NCI-H345 (cell line): Measurements from ENCODE around the gene SLC22A12.
"Not testable (repeated sequence)": the region's sequence is repeated elsewhere in the genome, so short reads cannot be mapped to it uniquely, and the experiment has no call there.

Experiments used
- DNase-seq: peaks from one replicate; lab custom pipeline; 2025; lab: John Stamatoyannopoulos, UW

Gene SLC22A12

DNA sequence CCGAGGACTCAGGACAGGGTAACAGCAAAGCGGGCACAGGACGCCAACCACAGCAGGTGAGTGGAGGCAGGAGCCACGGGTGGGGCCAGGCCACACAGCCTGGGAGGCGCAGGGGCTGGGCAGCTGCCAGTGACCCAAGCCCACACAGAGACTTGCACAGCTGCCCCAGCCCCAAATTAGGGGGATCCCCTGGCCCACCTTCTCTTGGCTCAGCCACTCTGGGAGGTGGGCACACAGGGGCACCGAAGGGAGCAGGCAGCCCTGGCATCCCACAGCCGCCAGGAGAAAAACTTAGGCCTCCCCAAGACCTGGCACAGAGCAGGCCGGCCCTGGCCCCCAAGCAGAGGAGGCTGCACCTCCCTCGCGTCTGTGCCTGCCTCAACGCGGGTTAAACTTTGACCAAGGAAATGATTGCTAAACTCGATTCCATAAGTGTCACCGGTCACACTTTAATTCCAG, at the start of gene SLC22A12:
Gene SLC22A12, plus strand, starts transcription at position 458 of the 459 bp plus-strand sequence. CDS start 337 bp downstream, outside the sequence.
- DNase-seq, result no peak

DNA sequence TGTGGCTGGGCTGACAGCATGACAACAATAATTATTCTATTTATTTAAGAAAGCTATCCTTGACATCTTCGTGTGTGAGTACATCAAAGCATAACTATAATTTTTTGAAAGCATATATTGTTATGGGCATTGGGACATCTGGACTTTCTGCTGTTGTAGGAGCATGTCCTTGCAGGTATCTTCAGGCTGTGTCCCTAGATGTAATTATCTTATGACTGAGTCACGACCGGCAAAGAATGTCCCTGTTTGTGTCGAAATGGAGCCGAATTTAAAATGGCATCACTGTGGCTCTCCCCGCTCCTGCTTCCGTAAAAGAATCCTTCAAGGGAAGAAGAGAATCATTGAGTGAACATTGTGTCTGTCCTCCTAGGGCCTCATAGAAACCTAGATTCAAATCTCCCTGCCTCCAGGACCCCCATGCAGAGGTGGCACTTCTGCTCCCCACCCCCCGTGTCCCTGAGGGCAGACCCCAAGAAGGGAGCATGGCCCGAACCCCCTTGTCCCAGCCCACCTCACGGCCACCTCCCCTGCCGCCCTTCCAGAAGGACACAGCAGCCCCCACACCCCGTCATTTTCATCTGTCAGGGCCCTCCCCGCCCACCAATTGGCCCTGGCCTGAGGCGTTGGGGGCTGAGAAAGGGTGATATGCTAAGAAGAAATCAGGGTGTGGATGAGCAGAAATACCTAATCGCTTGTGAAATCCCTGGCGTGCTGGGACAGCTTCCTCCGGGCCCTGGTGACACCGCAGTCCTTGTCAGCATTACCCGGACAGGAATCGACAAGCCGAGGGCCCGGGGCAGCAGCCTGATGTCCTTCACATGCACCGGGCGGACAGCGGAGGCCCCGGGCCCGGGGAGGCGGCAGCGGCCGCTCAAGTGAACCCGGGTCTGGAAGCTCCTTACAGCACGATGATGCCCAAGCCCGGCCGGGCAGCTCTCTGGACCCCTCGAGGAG, 48.6 kb upstream of the SLC22A12 start:
- no peak for DNase-seq

DNA sequence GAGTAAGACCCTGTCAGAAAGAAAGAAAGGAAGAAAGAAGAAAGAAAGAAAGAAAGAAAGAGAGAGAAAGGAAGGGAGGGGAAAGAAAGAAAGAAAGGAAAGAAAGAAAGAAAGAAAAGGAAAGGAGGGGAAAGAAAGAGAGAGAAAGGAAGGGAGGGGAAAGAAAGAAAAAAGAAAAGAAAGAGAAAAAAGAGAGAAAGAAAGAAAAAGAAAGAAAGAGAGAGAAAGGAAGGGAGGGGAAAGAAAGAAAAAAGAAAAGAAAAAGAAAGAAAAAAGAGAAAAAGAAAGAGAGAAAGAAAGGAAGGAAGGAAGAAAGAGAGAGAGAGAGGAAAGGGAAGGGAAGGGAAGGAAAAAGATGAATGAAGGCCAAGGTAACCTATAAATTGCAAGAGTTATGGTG, 47.2 kb upstream of the SLC22A12 start:
- no peak for DNase-seq

DNA sequence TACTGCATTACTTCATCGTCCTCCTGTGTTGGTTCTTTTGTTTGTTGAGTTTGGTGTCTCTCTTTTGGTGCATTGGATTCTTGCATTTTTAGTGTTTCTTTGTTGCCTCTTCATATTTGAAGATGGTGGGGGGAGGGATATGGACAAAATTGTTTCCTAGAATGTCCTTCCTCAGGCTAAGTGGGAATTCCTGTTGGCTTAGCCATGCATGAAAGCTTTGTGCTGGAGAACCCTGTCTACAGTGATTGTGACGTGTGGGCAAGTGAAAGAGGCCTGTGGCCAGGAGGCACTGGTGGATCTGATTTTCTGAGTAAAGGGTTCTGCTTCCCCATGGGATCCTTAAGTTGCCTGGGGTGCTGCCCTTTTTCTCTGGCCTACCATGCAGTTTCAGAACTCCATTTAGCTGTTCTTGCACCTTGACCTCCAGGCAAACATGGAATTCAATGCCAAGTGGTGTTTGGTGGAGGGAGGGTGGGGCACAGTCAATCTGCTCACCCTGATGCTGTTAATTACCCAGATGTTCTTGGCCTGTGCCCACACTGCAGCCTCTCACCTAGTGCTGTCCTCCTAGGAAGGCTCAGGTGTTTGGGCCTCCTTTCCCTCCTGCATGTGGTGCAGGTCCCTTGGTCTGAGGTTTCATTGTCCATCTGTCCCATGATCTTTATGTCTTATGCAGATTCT, 46.3 kb upstream of the SLC22A12 start:
- DNase-seq, result no peak

DNA sequence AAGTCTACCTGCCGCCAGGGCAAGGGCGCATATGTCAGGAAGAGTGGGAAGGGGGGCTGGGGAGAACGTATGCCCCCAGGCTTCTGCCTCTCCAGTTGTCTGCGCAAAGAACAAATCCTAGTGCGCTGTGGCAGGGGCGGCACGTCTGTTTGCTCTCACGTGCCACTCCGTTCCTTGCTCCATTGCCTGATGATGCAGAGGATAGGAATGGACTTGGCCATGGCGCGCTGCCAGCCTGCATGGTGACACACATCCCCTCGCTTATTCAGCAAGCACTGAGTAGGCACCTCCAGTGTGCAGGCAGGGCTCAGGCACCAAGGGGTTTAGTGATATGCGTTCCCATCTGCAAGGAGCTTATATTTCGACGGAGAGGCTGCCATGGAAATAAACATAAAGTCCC, 45.4 kb upstream of the SLC22A12 start:
- no peak for DNase-seq

DNA sequence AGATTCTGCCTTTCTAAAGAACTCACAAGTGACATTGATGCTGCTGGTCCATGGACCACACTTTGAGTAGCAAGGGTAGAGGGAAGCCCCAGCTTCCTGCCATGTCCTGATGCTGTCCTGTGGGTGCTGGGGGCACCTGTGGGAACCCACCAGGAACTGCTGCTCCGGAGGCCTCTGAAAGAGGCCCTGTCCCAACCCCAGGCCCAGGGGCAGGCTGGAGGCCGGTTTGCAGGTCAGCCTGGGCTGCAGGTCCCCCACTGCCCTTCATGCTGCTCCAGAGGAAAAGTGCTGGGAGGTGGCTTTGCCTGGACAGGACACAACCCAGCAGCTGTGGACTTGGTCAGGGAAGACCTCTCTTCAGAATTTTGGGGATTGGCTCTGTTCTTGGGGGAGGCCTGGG, 44.8 kb upstream of the SLC22A12 start:
- DNase-seq, result no peak

DNA sequence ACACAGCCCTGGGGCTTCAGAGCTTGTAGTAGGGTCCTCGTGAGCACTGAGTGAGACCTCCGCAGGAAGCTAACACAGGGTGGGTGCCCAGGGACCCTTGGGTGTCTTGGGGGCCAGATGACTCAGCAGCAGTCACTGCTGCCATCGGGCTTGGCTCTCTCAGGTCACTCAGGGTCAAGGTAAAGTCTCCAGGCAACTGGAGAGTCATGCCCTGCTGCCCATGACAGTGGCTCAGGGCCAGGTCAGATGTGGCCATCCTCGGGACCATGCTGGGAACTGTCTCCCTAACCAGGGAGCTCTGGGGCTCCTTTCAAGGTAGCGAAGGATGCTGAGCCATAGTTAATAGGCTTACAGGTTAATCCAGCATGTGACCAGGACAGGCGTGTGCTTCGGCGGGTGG, 44.4 kb upstream of the SLC22A12 start:
- no peak for DNase-seq

DNA sequence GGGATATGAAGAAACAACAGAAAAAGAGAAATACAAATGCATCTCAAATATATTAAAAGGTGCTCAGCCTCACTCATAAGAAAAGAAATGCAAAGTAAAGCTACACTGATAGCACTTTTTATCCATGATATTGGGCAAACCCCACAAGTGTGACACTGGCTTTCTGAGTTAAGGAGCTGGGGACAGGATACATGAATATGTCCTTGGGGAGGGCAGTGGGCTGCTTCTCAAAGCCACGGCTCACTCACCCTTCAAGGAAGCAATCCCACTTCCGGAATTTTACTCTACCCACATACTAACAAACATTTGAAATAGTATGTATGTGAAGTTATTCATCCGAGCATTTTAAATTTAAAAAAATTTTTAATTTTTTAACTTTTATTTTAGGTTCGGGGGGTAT, 41.1 kb upstream of the SLC22A12 start:
- DNase-seq, result no peak

DNA sequence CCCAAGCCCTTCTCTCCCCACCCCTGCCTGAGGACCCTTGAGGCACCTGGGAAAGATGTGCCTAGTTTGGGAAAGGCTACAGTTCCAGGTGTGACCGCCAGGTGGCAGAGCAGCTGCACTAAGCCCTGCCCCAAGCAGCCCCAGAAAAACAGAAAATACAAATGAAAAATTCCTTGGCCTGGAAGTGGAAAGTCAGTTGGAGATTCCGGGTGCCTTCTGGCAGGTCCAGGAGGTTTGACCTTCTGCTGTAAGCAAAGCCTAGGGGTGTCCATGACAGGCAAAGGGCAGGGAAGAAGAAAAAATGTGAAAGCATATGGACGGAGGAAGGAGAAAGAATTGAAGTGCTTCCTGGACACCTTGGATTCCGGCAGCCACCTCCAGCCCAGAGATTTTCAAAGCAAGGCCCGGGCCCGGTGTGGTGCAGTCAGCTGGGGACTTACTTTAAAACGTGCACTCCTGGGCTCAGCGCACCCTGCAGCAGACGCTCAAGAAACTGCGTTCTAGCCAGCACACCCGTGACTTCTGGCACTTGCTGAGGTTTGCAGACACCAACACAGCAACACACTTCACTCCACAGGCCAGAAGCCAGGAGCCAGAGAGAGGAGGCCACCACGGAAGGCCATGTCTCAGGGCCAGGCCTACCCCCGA, 37.3 kb upstream of the SLC22A12 start:
- DNase-seq, result peak; percentile 60

DNA sequence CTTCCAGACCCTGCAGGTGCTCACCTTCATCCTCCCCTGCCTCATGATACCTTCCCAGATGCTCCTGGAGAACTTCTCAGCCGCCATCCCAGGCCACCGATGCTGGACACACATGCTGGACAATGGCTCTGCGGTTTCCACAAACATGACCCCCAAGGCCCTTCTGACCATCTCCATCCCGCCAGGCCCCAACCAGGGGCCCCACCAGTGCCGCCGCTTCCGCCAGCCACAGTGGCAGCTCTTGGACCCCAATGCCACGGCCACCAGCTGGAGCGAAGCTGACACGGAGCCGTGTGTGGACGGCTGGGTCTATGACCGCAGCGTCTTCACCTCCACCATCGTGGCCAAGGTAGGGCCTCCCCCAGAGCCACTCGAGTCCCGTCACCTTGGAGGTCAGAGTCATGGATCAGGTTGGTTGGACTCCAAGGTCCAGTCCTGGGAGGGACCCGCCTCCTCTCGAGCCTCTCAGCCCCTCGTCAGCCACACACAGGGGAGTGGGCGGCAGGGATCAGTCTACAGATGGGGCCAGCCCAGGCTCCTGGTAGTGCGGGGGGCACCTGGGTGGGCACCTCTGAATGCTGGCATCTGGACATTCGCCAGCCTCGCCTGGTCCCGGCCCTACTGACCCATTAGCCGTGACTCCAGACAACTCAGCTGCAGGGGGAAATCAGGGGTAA, 34.8 kb upstream of the SLC22A12 start:
- DNase-seq, result no peak

DNA sequence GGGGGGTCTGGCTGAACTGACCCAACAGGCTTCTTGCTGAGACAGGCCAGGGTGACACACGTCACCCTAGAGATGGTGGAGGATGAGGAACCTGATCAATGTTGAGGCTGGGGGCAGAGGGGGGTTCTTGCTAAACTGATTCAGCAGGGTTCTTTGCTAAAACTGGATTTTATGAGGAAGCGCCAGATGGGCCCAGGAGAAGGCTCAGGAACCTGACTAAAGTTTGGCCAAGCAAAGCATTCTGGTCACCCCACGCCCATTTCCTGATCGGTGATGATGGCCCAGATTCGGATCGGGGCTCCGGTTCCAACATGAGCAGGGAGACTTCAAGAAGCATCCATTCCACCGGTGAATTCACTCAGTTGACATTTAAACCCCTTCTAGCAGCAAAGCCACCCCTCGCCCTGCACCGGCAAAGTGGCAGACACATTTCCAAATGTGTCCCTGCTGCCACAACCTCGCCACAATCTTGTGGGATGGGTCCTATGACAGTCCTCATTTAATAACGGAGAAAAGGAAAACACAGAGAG, 34.2 kb upstream of the SLC22A12 start:
- no peak for DNase-seq

DNA sequence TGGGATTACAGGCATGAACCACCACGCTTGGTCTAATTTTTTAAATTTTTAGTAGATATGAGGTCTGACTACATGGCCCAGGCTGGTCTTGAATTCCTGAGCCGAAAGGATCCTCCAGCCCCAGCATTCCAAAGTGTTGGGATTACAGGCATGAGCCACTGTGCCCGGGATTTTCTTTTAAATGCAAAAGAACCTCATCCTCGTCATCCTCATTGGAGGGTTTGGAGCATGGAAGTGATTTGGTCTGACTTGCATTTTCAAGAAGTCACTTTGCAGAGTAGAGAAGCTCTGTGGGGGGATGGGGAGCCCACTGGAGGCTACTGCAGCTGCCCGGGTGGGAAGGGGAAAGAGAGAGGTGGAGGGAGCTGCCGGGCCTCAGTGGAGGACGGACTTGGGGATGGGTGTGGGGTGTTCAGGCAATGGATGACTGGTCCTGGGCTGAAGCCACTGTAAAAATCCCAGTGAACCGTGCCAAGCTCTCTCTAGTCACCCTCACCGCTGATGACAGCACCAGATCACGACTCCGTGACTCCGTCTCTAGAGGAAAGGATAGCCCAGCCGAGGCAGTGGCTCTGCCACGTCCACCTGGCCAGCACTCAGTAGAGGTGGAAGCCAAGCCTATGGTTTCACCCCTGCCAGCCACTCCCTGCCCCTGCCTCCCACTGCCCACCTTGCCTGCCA, 32.8 kb upstream of the SLC22A12 start:
- no peak for DNase-seq

DNA sequence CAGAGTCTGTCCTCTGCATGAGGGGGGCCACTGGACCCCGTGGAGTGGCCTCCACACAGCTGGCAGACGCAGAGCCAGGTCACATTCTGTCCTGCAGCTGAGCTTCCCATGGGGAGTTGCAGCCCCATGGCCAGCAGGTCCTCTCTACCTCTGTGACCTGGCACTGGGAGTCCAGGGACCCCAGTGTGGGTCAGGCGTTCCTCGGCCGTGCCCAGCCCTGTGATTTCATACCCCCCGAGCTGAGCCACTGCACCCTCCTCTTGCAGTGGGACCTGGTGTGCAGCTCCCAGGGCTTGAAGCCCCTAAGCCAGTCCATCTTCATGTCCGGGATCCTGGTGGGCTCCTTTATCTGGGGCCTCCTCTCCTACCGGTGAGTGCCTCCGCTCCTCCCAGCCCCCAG, 32.2 kb upstream of the SLC22A12 start:
- DNase-seq, result no peak

DNA sequence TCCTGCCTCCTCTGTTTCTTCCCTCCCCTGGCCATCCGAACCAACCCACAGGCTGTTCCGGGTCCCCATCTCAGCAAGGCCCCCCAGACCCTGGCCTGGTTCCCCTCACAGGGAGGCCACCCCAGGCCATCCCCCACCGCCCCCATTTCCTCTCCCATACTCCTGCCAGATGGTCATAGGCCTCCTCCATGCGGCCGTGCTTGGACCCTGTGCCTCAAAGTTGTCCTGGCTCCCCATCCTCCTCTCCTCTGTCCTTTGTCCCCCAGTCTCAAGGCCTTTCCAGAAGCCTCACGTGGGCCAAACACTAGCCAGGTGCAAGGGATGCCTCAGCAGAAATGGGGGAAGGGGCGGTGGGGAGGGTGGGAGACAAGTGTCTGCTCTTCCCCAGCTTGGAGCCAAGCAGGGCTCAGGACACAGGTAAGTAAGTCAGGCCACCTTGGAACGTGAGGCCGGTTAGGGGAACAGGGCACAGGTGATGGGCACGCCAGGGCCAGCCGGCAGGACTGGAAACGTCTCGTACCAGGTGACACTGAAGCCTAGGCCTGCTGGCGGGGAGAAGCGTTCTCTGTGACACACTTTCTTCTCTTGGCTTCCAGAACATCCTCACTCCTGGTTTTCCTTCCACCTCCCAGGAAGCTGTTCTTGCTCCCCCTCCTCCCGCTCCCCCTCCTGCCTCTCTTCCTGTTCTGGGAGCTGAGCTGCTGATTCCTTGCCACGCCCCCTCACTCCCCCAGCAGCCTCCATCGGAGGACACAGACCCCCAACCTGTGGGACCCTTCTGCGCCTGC, 31.5 kb upstream of the SLC22A12 start:
- no peak for DNase-seq

DNA sequence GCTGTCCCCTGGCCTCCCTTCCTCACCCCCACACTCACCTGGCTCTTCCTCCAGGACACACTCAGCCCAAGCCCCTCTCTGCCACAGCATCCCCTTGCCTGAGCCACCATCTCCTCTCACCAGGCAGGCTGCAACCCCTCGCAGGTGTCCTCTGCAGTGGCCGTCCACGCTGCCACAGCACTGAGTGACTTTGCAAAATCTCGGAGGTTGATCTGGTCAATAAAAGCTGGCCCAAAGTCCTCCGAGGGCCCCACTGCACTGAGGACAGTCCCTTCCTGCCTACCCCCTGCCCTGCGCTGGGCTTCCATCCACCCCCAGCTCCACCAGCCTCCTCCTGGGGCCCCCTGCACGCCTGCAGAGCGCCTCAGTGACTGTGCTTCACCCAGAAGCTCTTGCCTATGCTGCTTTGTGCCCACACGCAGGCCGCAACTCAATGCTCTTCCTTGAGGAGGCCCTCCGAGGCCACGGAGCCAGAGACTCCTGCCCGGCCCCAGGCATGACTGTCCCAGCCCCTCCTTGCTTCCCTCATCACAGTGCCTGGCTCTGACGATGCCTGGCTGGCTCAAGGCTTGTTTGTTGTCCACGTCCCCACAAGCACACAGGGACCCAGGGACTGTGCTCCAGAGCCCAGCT, 30.8 kb upstream of the SLC22A12 start:
- DNase-seq, result no peak

DNA sequence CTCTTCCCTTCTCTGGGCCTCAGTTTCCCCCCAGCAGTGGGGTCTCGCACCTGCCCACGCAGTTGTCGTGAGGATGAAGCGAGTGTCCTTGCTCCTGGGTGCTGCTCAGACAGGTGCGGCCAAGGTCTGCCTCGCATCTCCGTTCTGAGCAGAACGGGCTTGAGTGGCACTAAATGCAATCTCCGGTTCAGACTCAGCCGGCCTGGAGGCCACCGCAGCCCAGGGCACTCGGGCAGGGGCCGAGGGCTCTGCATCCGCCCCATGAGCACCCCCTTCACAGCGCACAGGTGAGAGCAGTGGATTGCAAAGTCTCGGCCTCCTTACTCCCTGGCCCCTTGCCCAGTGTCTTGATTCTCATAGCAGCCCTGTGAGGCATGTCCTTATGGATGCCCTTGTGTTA, 30.1 kb upstream of the SLC22A12 start:
- DNase-seq, result no peak

DNA sequence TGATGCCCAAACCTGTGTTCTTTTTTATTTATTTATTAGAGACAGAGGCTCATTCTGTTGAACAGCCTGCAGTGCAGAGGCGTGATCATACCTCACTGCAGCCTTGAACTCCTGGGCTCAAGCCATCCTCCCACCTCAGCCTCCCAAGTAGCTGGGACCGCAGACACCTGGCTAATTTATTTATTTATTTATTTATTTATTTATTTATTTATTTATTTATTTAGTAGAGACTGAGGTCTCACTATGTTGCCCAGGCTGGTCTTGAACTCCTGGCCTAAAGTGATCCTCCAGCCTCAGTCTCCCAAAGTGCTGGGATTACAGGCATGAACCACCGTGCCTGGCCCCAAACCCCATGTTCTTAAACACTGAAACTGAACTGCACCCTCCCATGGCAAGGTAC, 29.6 kb upstream of the SLC22A12 start:
- not testable (repeated sequence) for DNase-seq

DNA sequence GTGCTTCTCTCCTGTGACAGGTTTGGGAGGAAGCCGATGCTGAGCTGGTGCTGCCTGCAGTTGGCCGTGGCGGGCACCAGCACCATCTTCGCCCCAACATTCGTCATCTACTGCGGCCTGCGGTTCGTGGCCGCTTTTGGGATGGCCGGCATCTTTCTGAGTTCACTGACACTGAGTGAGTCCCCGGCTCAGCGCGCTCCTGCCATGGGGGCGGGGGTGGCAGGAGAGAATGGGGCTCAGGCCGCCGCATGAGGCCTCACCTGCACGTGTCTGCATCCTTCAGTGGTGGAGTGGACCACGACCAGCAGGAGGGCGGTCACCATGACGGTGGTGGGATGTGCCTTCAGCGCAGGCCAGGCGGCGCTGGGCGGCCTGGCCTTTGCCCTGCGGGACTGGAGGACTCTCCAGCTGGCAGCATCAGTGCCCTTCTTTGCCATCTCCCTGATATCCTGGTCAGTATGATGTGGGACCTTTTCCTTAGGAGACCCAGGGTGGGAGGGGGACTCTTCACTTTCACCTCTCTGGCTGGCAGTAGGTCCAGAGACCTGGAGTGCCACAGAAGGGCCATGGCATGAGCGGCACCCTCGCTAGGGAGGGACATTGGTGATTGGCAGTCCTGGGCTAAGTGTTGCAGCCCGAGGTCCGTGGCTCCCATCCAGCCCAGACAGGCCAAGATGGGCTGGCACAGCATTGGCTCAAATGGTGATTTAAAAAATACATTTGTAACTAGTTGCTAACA, 28.9 kb upstream of the SLC22A12 start:
- no peak for DNase-seq

DNA sequence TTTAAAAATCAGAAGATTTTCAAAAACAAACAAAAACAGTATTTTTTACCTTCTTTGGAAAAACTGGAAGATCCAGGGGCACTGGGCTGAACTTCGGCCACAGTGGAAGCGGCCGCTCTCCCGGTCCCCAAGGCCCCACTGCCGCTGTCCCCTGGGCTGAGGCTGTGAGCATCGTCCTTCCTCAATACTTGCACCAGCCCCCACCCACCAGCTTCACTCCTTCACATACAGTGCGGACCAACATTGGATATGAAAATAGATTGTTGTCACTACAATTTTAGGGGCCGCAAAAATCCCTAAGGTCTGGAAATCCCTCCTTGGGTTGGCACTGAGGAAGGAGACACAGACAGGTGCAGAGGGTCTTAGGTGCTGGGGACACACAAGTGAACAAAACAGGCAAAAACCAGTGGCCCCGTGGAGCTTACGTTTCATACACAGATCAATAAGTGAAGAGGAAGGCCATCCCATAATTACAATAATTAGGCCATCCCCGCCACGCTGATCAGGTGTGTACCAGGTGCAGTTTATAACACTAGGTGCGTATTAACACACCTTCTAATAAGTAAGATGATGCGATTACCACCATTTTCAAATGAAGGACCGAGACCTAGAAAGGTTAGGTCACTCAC, 28.2 kb upstream of the SLC22A12 start:
- no peak for DNase-seq
